ENCODE data around the gene PI4K2A.
"Not testable (repeated sequence)": the region's sequence is repeated elsewhere in the genome, so short reads cannot be mapped to it uniquely, and the experiment has no call there.

Gene PI4K2A

GRCh38 chr10:97618285-97618684, 22.2 kb upstream of the PI4K2A start:
- Mint-ChIP-seq H3K9me3 (no peaks in the 10 kb centered on the region), H3K27me3 (no peaks in the 10 kb centered on the region)
- no peak for ATAC-seq

GRCh38 chr10:97618733-97619132, 21.7 kb upstream of the PI4K2A start:
- Mint-ChIP-seq H3K36me3 (no peaks in the 10 kb centered on the region), H3K27ac (no peak overlapping the region), H3K4me3 (no peak overlapping the region), H3K27me3 (no peaks in the 10 kb centered on the region), H3K9me3 (no peaks in the 10 kb centered on the region), H3K4me1 (no peaks in the 10 kb centered on the region)
- no peak for ATAC-seq

More at GRCh38 chr10:97618285-97618684, 22.2 kb upstream of the PI4K2A start:
- H3K4me3 Mint-ChIP-seq = no peak overlapping the region
- no peaks in the 10 kb centered on the region for H3K36me3 Mint-ChIP-seq
- H3K27ac Mint-ChIP-seq = no peak overlapping the region
- H3K4me1 Mint-ChIP-seq = no peaks in the 10 kb centered on the region

- Mint-ChIP-seq H3K4me1 (no peaks in the 10 kb centered on the region), H3K4me3 (no peak overlapping the region), H3K27me3 (no peaks in the 10 kb centered on the region), H3K27ac (no peak overlapping the region), H3K36me3 (no peaks in the 10 kb centered on the region), H3K9me3 (no peaks in the 10 kb centered on the region)
- no peak for ATAC-seq
These were observed 17.2 kb upstream of the PI4K2A start for GRCh38 chr10:97623277-97623676.

GRCh38 chr10:97627731-97628130, 12.7 kb upstream of the PI4K2A start:
- Mint-ChIP-seq H3K9me3 (no peaks in the 10 kb centered on the region), H3K36me3 (no peaks in the 10 kb centered on the region), H3K4me3 (no peak overlapping the region), H3K27me3 (no peaks in the 10 kb centered on the region), H3K4me1 (peaks cover 3% of the 10 kb centered on the region), H3K27ac (no peak overlapping the region)
- no peak for ATAC-seq

- peaks cover 8% of the 10 kb centered on the region for H3K4me1 Mint-ChIP-seq
- H3K9me3 Mint-ChIP-seq = no peaks in the 10 kb centered on the region
- H3K36me3 Mint-ChIP-seq = no peaks in the 10 kb centered on the region
- H3K27ac Mint-ChIP-seq = no peak overlapping the region
- ATAC-seq = no peak
- H3K27me3 Mint-ChIP-seq = no peaks in the 10 kb centered on the region
- no peak overlapping the region for H3K4me3 Mint-ChIP-seq
These were observed 12.2 kb upstream of the PI4K2A start for GRCh38 chr10:97628228-97628627.

GRCh38 chr10:97629289-97629688, 11.2 kb upstream of the PI4K2A start:
- no peak for ATAC-seq
- no peak overlapping the region for H3K27ac Mint-ChIP-seq
- H3K9me3 Mint-ChIP-seq = no peaks in the 10 kb centered on the region
- no peaks in the 10 kb centered on the region for H3K27me3 Mint-ChIP-seq
- no peak overlapping the region for H3K4me3 Mint-ChIP-seq
- H3K4me1 Mint-ChIP-seq = peaks cover 16% of the 10 kb centered on the region
- no peaks in the 10 kb centered on the region for H3K36me3 Mint-ChIP-seq

DNA sequence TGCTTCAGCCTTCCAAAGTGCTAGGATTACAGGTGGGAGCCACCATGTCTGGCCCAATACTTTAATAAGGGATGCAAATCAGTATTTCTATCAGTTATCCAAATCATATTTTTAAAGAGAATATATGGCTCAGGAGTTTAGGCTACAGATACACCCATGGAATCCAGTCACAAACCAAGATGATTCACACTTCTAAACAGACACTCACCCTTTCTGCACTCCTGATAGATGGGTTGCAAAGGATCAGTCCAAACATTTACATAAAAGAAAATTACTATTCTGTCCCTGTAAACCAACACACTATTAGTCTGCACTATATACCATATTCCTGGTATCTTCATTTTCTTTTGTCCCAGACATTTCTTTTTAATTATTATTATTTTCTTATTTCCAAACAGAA, 9.4 kb upstream of the PI4K2A start:
- H3K4me1 Mint-ChIP-seq = peaks cover 16% of the 10 kb centered on the region
- no peak overlapping the region for H3K4me3 Mint-ChIP-seq
- ATAC-seq = no peak
- H3K27me3 Mint-ChIP-seq = no peaks in the 10 kb centered on the region
- H3K36me3 Mint-ChIP-seq = no peaks in the 10 kb centered on the region
- no peak overlapping the region for H3K27ac Mint-ChIP-seq
- no peaks in the 10 kb centered on the region for H3K9me3 Mint-ChIP-seq

GRCh38 chr10:97632949-97633884, 7.3 kb upstream of the PI4K2A start, which contains the start of gene MORN4:
TSS of gene MORN4 (minus strand) at chr10:97633500. CDS start at chr10:97619653, 13,847 bp downstream.
- Mint-ChIP-seq H3K9me3 (no peaks in the 10 kb centered on the region), H3K4me1 (peaks cover 16% of the 10 kb centered on the region), H3K4me3 (peak within 1 kb of the TSS; percentile 94), H3K27me3 (no peaks in the 10 kb centered on the region), H3K36me3 (no peaks in the 10 kb centered on the region), H3K27ac (peak within 1 kb of the TSS; percentile 89)
- ATAC-seq = peak; percentile 100

DNA sequence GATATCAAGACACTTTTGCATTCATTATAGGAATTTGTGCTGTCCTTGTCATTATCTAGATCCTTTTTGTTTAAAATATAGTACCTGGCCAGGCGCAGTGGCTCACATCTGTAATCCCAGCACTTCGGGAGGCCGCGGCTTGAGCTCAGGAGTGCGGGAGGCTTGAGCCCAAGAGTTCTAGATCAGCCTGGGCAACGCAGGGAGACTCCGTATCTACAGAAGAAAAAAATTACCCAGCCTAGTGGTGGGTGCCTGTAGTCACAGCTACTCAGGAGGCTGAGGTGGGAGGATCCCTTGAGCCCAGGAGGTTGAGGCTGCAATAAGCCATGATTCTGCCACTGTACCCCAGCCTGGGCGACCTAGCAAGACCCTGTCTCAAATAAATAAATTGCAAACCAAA, 6.5 kb upstream of the PI4K2A start:
- Mint-ChIP-seq H3K36me3 (no peaks in the 10 kb centered on the region), H3K9me3 (no peaks in the 10 kb centered on the region), H3K4me1 (peaks cover 16% of the 10 kb centered on the region), H3K27me3 (no peaks in the 10 kb centered on the region), H3K27ac (peak overlapping the region; percentile 89), H3K4me3 (peak overlapping the region; percentile 94)
- no peak for ATAC-seq

DNA sequence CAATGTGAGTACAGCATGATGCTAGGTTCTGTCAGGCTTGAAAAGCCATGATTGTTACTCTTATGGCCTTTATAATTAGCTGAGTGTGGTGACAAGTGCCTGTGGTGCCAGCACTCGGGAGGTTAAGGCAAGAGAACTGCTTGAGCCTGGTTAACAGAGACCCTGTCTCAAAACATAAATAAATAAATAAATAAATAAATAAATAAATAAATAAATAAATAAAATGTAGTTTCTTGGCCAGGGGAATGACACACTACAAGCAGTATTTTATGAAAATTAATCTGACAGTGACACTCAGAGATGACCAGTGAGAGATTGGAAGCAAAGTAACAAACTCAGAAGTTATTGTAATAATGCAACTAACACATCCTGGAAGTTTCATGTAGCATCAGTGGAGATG, 4.9 kb upstream of the PI4K2A start:
- H3K27me3 Mint-ChIP-seq = no peaks in the 10 kb centered on the region
- no peaks in the 10 kb centered on the region for H3K9me3 Mint-ChIP-seq
- no peak overlapping the region for H3K27ac Mint-ChIP-seq
- no peaks in the 10 kb centered on the region for H3K36me3 Mint-ChIP-seq
- H3K4me3 Mint-ChIP-seq = no peak overlapping the region
- no peak for ATAC-seq
- peaks cover 16% of the 10 kb centered on the region for H3K4me1 Mint-ChIP-seq

GRCh38 chr10:97639090-97639489, 1.4 kb upstream of the PI4K2A start:
- H3K27me3 Mint-ChIP-seq, ATAC-seq, H3K9me3 Mint-ChIP-seq, H3K36me3 Mint-ChIP-seq, H3K27ac Mint-ChIP-seq, H3K4me3 Mint-ChIP-seq: not testable (repeated sequence)
- H3K4me1 Mint-ChIP-seq = peaks cover 27% of the 10 kb centered on the region

GRCh38 chr10:97640868-97641811, 669 bp downstream of the PI4K2A start:
- Mint-ChIP-seq H3K27ac (peak overlapping the region; percentile 91), H3K36me3 (peaks cover 21% of the 10 kb centered on the region), H3K4me3 (peak overlapping the region; percentile 91)

GRCh38 chr10:97642471-97643159, 2.1 kb downstream of the PI4K2A start:
- ATAC-seq, H3K27me3 Mint-ChIP-seq, H3K9me3 Mint-ChIP-seq: not testable (repeated sequence)
- H3K36me3 Mint-ChIP-seq = peaks cover 21% of the 10 kb centered on the region
- H3K4me3 Mint-ChIP-seq = peak overlapping the region; percentile 91
- H3K4me1 Mint-ChIP-seq = peaks cover 31% of the 10 kb centered on the region
- H3K27ac Mint-ChIP-seq = peak overlapping the region; percentile 40

More at GRCh38 chr10:97640868-97641811, 669 bp downstream of the PI4K2A start:
- Mint-ChIP-seq H3K27me3 (no peaks in the 10 kb centered on the region), H3K9me3 (no peaks in the 10 kb centered on the region), H3K4me1 (peaks cover 27% of the 10 kb centered on the region)
- peak; percentile 46 for ATAC-seq

DNA sequence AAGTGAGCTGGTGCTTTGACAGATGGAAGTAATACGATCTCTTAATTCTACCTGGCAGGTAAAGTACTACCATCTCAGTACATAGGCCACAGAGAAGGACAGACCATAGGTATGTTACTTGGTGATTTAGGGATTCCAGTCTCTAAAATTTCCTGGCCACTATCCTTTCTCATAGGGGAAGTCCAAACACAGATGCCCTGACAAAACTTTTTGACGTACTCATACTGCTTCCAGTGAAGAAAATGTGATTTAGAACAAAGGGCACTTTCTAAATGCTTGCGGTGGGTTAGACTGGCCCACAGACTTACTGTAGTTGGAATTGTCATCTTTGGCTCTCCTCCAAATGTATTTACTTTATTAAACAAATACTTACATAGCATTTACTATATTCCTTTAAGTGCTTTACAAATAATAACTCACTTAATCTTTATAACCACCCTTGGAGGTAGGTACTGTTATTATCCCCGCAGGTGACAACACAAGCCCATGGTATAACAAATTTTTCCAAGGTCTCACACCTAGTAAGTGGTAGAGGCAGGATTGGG, 3.0 kb downstream of the PI4K2A start:
- Mint-ChIP-seq H3K27me3 (no peaks in the 10 kb centered on the region), H3K27ac (peak overlapping the region; percentile 40), H3K9me3 (no peaks in the 10 kb centered on the region), H3K4me3 (peak overlapping the region; percentile 60), H3K36me3 (peaks cover 21% of the 10 kb centered on the region), H3K4me1 (peaks cover 39% of the 10 kb centered on the region)
- ATAC-seq = no peak

Measured in stimulated activated memory B cell treated with anti-CD40 and anti-IgM and Interleukin-4, amounts not matched to agents 10 μg/mL and 1 μg/mL and 100 μg/mL, for 72 hours (primary cell).